IMR-90 (cell line): Measurements from ENCODE around the gene TACC2. TPM values are rescaled to one million over a fixed set of nuclear protein-coding genes. Genes with fewer than 3 reads are reported as not detected.

Source experiments
- ATAC-seq: fragments of 200-7000 bp; cut with Tn5 transposase; 2 replicates; pipeline ENCODE4 v1.9.1; 2020; ENCODE audit warnings: low read depth, mild to moderate bottlenecking, moderate library complexity
- BruUV-seq: library from RNA; stranded (reverse); fragments of 400-500 nt; replicated peaks from 2 replicates; lab custom pipeline; 2021; lab: Mats Ljungman, UMichigan
- CTCF ChIA-PET: fragments of 300-600 bp; formaldehyde crosslinking; extraction: SDS; loops from one replicate; lab custom pipeline; 2021; ENCODE audit warnings: antibody characterized with exemption; lab: Yijun Ruan, JAX
- POLR2A ChIA-PET: fragments of 300-600 bp; sonication (Branson Sonifier 250); formaldehyde crosslinking; loops from one replicate; lab custom pipeline; 2022; ENCODE audit warnings: antibody characterized with exemption; ENCODE audit not compliant: unreplicated experiment; lab: Charles Lee
- DNase-seq: peaks from one replicate; pipeline ENCODE4 v3.0.0; 2013
- H2AFZ ChIP-seq: replicated peaks from 2 replicates; pipeline ENCODE3; 2013; ENCODE audit warnings: low read length, mild to moderate bottlenecking; ENCODE audit not compliant: poor library complexity
- H2AK5ac ChIP-seq: 2 replicates; pipeline ENCODE4 v1.6.1; 2013; ENCODE audit warnings: low read depth, low read length, inconsistent platforms
- H2AK9ac ChIP-seq: replicated peaks from 2 replicates; pipeline ENCODE3; 2013; ENCODE audit warnings: mild to moderate bottlenecking, low read depth, low read length, moderate library complexity; ENCODE audit not compliant: poor library complexity
- H2BK120ac ChIP-seq: 2 replicates; pipeline ENCODE4 v1.6.1; 2013; ENCODE audit warnings: low read depth, low read length, inconsistent platforms
- H2BK15ac ChIP-seq: 3 replicates; pipeline ENCODE4 v1.6.1; 2013; ENCODE audit warnings: low read depth, low read length, inconsistent platforms
- H2BK20ac ChIP-seq: 2 replicates; pipeline ENCODE4 v1.6.1; 2013; ENCODE audit warnings: low read depth, mild to moderate bottlenecking, inconsistent platforms, low read length, moderate library complexity
- H2BK5ac ChIP-seq: 2 replicates; pipeline ENCODE4 v1.6.1; 2013; ENCODE audit warnings: mild to moderate bottlenecking, low read depth, low read length, inconsistent platforms; ENCODE audit not compliant: poor library complexity, severe bottlenecking
- H3K14ac ChIP-seq: replicated peaks from 2 replicates; pipeline ENCODE4 v1.6.1; 2013; ENCODE audit warnings: low read depth, low read length, inconsistent platforms
- H3K18ac ChIP-seq: 2 replicates; pipeline ENCODE4 v1.6.1; 2013; ENCODE audit warnings: low read depth, low read length, control low read depth
- H3K23ac ChIP-seq: 2 replicates; pipeline ENCODE4 v1.6.1; 2013; ENCODE audit warnings: low read depth, low read length, inconsistent platforms
- H3K27ac ChIP-seq: 2 replicates; pipeline ENCODE4 v1.5.1; 2013; ENCODE audit warnings: mild to moderate bottlenecking, control low read depth, low read length; ENCODE audit not compliant: insufficient read depth
- H3K27me3 ChIP-seq: 2 replicates; pipeline ENCODE4 v1.6.1; 2013; ENCODE audit warnings: low read length; ENCODE audit not compliant: control insufficient read depth, insufficient read depth
- H3K36me3 ChIP-seq: 2 replicates; pipeline ENCODE4 v1.6.1; 2013; ENCODE audit warnings: low read length, mixed read lengths; ENCODE audit not compliant: control insufficient read depth, insufficient read depth
- H3K4ac ChIP-seq: 2 replicates; pipeline ENCODE4 v1.6.1; 2013; ENCODE audit warnings: low read depth, low read length, inconsistent platforms
- H3K4me1 ChIP-seq: 2 replicates; pipeline ENCODE4 v1.6.1; 2013; ENCODE audit warnings: low read length, mixed read lengths; ENCODE audit not compliant: control insufficient read depth, insufficient read depth
- H3K4me2 ChIP-seq: 2 replicates; pipeline ENCODE4 v1.6.1; 2013; ENCODE audit warnings: low read depth, mild to moderate bottlenecking, control low read depth, low read length, moderate library complexity
- H3K4me3 ChIP-seq: 2 replicates; pipeline ENCODE4 v1.5.1; 2013; ENCODE audit warnings: low read depth, mild to moderate bottlenecking, control low read depth, low read length, moderate library complexity; ENCODE audit not compliant: insufficient read depth
- H3K56ac ChIP-seq: 2 replicates; pipeline ENCODE4 v1.6.1; 2013; ENCODE audit warnings: low read length, inconsistent platforms; ENCODE audit not compliant: insufficient read depth; ENCODE audit errors: extremely low read depth
- H3K79me1 ChIP-seq, 2 experiments: 2 replicates each; pipeline ENCODE4 v1.6.1; 2013; ENCODE audit warnings: low read length in 2 of 2, inconsistent platforms in 1 of 2, low read depth in 1 of 2
- H3K9ac ChIP-seq: 2 replicates; pipeline ENCODE4 v1.6.1; 2013; ENCODE audit warnings: low read depth, low read length, control low read depth
- H3K9me1 ChIP-seq: 2 replicates; pipeline ENCODE4 v1.6.1; 2013; ENCODE audit warnings: low read length, inconsistent platforms; ENCODE audit not compliant: insufficient read depth
- H3K9me3 ChIP-seq: 2 replicates; pipeline ENCODE4 v1.6.1; 2013; ENCODE audit warnings: low read length; ENCODE audit not compliant: control insufficient read depth, insufficient read depth
- H4K20me1 ChIP-seq: 2 replicates; pipeline ENCODE4 v1.6.1; 2013; ENCODE audit warnings: low read length, inconsistent platforms; ENCODE audit not compliant: insufficient read depth
- H4K5ac ChIP-seq: 2 replicates; pipeline ENCODE4 v1.6.1; 2013; ENCODE audit warnings: mild to moderate bottlenecking, low read depth, low read length, control low read depth
- H4K8ac ChIP-seq, 2 experiments: 2 replicates each; pipeline ENCODE4 v1.6.1; 2013; ENCODE audit warnings: low read depth in 2 of 2, low read length in 2 of 2, control low read depth in 1 of 2, inconsistent platforms in 1 of 2
- H4K91ac ChIP-seq: 2 replicates; pipeline ENCODE4 v1.6.1; 2013; ENCODE audit warnings: low read depth, low read length, inconsistent platforms; ENCODE audit not compliant: insufficient read depth
- BHLHE40 ChIP-seq: fragments of 150-350 bp; IDR thresholded peaks from 2 replicates; pipeline ENCODE4 v1.6.1; 2016; ENCODE audit warnings: mild to moderate bottlenecking, low read depth, low read length
- POLR2A ChIP-seq: IDR thresholded peaks from 2 replicates; pipeline ENCODE4 v1.6.1; 2012; ENCODE audit warnings: mild to moderate bottlenecking, low read depth, low read length
- WGBS, 2 experiments: methylation state at CpG; one replicate each; pipeline versions ENCODE4 v1.1.5 to v1.1.7; 2013; ENCODE audit warnings: missing lambda C conversion rate in 2 of 2; ENCODE audit not compliant: insufficient read length in 1 of 2; ENCODE audit errors: extremely low coverage in 2 of 2; 5-methylcytosine and 5-hydroxymethylcytosine counted together
- dilution Hi-C: fragments of 300-500 bp; cut with HindIII; formaldehyde crosslinking; loops from one replicate; pipeline ENCODE4 v1.14.3; 2018; ENCODE audit warnings: low sequenced_read_pairs; ENCODE audit not compliant: unreplicated experiment
- in situ Hi-C: fragments of 300-500 bp; cut with MboI; formaldehyde crosslinking; loops from 3 replicates; pipeline ENCODE4 v1.14.3; 2019; ENCODE audit warnings: low sequenced_read_pairs, inconsistent platforms, mixed read lengths
- intact Hi-C: fragments of 100-400 bp; cut with micrococcal nuclease; formaldehyde crosslinking; loops from 2 replicates; pipeline ENCODE4 v1.10.0; 2022
- polyA plus RNA-seq, 3 experiments: library from polyadenylated mRNA; depleted of rRNA; stranded (reverse); fragments of >200 nt; gene quantifications; 2 replicates each; pipeline ENCODE4 v1.2.3, GENCODE V29; 2012; ENCODE audit warnings: low replicate concordance in 1 of 3
- total RNA-seq: library from RNA; depleted of rRNA; stranded (reverse); fragments of >200 nt; gene quantifications from 2 replicates; pipeline ENCODE4 v1.2.3, GENCODE V29; 2012

The TACC2 gene
- total and polyA plus RNA-seq, 2 of the 4 experiments (the other 2 are of a cell fraction) = 2.9 to 15.4 TPM

DNA sequence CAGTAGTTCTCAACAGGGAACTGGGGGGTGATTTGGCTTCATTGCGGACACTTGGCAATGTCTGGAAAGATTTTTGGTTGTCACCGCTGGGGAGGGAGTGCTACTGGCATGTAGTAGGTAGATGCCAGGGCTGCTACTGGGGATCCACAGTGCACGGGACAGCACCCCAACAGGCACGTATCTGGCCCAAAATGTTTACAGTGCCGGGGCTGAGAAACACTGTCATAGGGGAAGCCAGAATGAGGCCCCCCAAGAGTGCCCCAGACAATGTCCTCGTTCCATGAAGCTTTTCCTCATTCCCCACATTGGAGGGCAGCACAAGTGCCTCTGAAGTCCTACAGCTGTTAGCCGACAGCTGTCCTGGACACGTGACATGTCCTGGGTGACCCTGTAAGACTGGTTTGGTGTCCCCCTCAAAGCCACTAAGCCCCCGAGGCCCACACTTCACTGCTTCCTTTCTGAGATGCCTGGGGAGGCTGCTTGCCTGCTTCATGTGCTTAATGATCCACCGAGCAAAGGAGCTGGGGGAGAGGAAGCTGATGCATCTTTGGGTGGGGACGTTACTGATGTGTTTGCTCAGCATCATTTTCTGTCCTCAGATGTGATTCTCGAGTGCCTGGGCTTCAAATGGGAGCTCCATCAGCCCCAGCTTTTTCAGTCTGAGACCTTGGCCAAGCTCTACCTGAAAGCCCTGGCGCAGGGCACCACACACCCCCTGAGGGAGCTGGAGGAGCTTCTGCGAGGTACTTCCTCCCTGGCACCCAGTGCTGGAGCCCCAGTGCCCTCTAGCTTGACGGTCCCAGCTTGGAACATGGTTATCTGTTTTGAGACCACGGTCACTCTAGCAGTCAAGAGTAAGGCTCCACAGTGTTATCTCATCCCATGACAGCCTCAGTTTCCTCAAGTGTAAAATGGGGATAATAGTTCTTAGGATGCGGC, 296.8 kb downstream of the TACC2 start:
- Histone ChIP-seq H3K23ac (no peak overlapping the region), H3K9ac (no peak overlapping the region), H2BK5ac (no peak overlapping the region), H3K4ac (no peak overlapping the region), H4K5ac (no peak overlapping the region), H3K56ac (no peak overlapping the region), H3K27me3 (no peaks in the 10 kb centered on the region), H3K27ac (no peak overlapping the region), H3K4me1 (peaks cover 16% of the 10 kb centered on the region), H3K4me3 (no peak overlapping the region), H2AK9ac (no peak overlapping the region), H2AFZ (no peak overlapping the region), H2BK15ac (no peak overlapping the region), H2AK5ac (peak overlapping the region; percentile 4; the same call in 1 of the 2 replicates), H2BK20ac (no peak overlapping the region), H3K18ac (no peak overlapping the region), H3K9me1 (peaks cover 10% of the 10 kb centered on the region; the same call in 1 of the 2 replicates), H3K4me2 (no peak overlapping the region), H4K91ac (no peak overlapping the region), H3K9me3 (no peaks in the 10 kb centered on the region), H4K8ac (no peak overlapping the region; a peak in 1 of 4 replicates), H2BK120ac (no peak overlapping the region), H3K36me3 (no peaks in the 10 kb centered on the region), H3K14ac (no peak overlapping the region), H4K20me1 (no peaks in the 10 kb centered on the region), H3K79me1 (no peaks in the 10 kb centered on the region)
- TF ChIP-seq BHLHE40 = no peak
- no peak for TF ChIP-seq POLR2A
- dilution Hi-C loops = no loop called here
- ATAC-seq = no peak
- intact Hi-C loops = no loop called here
- CTCF ChIA-PET = interaction anchor here (0.9 to 1.2 kb wide), 3 partner anchors 13 to 18 kb away, joined by 3 to 5 read pairs (median 4); no protein-coding TSS in a partner anchor
- no TSS peak for BruUV-seq
- POLR2A ChIA-PET = no interaction called here
- 30% methylated on average over 5 of the region's 17 CpGs; no CpG with 5 or more reads in 1 of the 2 experiments for WGBS, 2 experiments
- in situ Hi-C loops = no loop called here
- DNase-seq = no peak
